Upper lobe of left lung (tissue), 6 donors: ENCODE measurements around the gene USP26. TPM values are rescaled to one million over a fixed set of nuclear protein-coding genes. Genes with fewer than 3 reads are reported as not detected.
A peak's percentile ranks its signal among the peaks of the same experiment; 100 is the strongest.
"Not testable (repeated sequence)": the region's sequence is repeated elsewhere in the genome, so short reads cannot be mapped to it uniquely, and the experiment has no call there.

Experiments
- ATAC-seq, 2 donors: fragments of 200-7000 bp; cut with Tn5 transposase; one replicate each; pipeline ENCODE4 v1.9.1; 2022; ENCODE audit warnings: mild to moderate bottlenecking in 2 of 2, moderate library complexity in 2 of 2; ENCODE audit not compliant: low FRiP score in 2 of 2
- DNase-seq, 2 donors: peaks; one replicate each; pipeline ENCODE4 v3.0.0-alpha.2; 2019 to 2020
- H3K27ac ChIP-seq, 4 donors: fragments of 200-600 bp; sonication (generic); one replicate each; pipeline ENCODE4 v1.5.1; 2016 to 2019
- H3K27me3 ChIP-seq, 4 donors: fragments of 200-600 bp; sonication (generic); one replicate each; pipeline ENCODE4 v1.5.1; 2017 to 2019
- H3K36me3 ChIP-seq, 4 donors: fragments of 200-600 bp; sonication (generic); one replicate each; pipeline ENCODE4 v1.5.1; 2016 to 2019
- H3K4me1 ChIP-seq, 4 donors: fragments of 200-600 bp; sonication (generic); one replicate each; pipeline ENCODE4 v1.5.1; 2018 to 2019
- H3K4me3 ChIP-seq, 4 donors: fragments of 200-600 bp; sonication (generic); one replicate each; pipeline ENCODE4 v1.5.1; 2017 to 2019; ENCODE audit warnings: mild to moderate bottlenecking in 2 of 4, moderate library complexity in 1 of 4
- H3K9me3 ChIP-seq, 4 donors: fragments of 200-600 bp; sonication (generic); one replicate each; pipeline ENCODE4 v1.5.1; 2018 to 2019
- EP300 ChIP-seq, 4 donors: sonication (generic); formaldehyde crosslinking; IDR thresholded peaks; one replicate each; pipeline ENCODE4 v1.5.1; 2017; ENCODE audit warnings: antibody characterized with exemption in 4 of 4, control low read depth in 2 of 4
- POLR2A ChIP-seq, 4 donors: fragments of 450-650 bp; IDR thresholded peaks; one replicate each; pipeline ENCODE4 v1.5.1; 2016 to 2017; ENCODE audit warnings: antibody characterized with exemption in 4 of 4, mild to moderate bottlenecking in 2 of 4
- POLR2AphosphoS5 ChIP-seq, 2 donors: sonication (generic); formaldehyde crosslinking; IDR thresholded peaks; one replicate each; pipeline ENCODE4 v1.5.1; 2017; ENCODE audit warnings: antibody characterized with exemption in 2 of 2
- WGBS, 2 donors: methylation state at CpG; one replicate each; pipeline ENCODE4 v1.1.5; 2017 to 2018; 5-methylcytosine and 5-hydroxymethylcytosine counted together
- total RNA-seq, 6 donors: library from RNA; depleted of rRNA in 4 of 6; stranded (reverse); fragments of >200 nt in 4 of 6; gene quantifications; one replicate each; pipeline versions ENCODE4 v1.1.0 to v1.2.1, GENCODE V29; 2016 to 2021
- TF ChIP-seq, protein P1 (sequence below), 6 experiments: fragments of 450-650 bp in 4 of 6; fragments of 200-600 bp in 2 of 6; sonication (generic) in 2 of 6; IDR thresholded peaks; one replicate each; pipeline ENCODE4 v1.5.1; 2016 to 2019; ENCODE audit warnings: antibody characterized with exemption in 6 of 6
- donor health status: DM: no; HTN: no; CAD: no; lungs with moderate emphysema.
- donor health status: DM: no; HTN: yes; CAD: no; lungs with severe emphysema.

Gene USP26
- total RNA-seq, 6 donors from 2014 or later, result not detected

DNA sequence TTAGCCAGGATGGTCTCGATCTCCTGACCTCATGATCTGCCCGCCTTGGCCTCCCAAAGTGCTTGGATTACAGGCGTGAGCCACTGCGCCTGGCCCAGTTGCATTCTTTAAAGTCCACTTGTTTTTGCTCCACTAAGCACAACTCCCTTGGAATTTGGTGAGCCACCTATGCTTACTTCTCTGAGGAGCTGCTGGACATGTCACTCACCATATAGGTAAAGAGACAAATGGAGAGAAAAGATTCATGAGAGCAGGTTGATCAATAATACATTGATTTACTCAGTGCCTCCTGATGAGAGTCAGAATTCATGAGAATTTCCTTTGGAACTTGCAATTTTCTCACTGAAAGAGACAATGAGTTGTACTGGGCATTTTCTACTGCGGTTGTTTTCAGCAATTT, 48.2 kb downstream of the USP26 start:
- H3K4me1 ChIP-seq, result no peaks in the 10 kb centered on the region
- H3K36me3 ChIP-seq, result no peaks in the 10 kb centered on the region
- H3K27ac ChIP-seq, result no peak overlapping the region
- no peaks in the 10 kb centered on the region for H3K9me3 ChIP-seq
- ATAC-seq, result no peak
- no peaks in the 10 kb centered on the region for H3K27me3 ChIP-seq
- TF ChIP-seq, protein P1, sequence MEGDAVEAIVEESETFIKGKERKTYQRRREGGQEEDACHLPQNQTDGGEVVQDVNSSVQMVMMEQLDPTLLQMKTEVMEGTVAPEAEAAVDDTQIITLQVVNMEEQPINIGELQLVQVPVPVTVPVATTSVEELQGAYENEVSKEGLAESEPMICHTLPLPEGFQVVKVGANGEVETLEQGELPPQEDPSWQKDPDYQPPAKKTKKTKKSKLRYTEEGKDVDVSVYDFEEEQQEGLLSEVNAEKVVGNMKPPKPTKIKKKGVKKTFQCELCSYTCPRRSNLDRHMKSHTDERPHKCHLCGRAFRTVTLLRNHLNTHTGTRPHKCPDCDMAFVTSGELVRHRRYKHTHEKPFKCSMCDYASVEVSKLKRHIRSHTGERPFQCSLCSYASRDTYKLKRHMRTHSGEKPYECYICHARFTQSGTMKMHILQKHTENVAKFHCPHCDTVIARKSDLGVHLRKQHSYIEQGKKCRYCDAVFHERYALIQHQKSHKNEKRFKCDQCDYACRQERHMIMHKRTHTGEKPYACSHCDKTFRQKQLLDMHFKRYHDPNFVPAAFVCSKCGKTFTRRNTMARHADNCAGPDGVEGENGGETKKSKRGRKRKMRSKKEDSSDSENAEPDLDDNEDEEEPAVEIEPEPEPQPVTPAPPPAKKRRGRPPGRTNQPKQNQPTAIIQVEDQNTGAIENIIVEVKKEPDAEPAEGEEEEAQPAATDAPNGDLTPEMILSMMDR (IDR thresholded peaks at IDR 0.05), result no peak
- TF ChIP-seq POLR2A (IDR thresholded peaks at IDR 0.05) (no peak), EP300 (IDR thresholded peaks at IDR 0.05) (no peak), POLR2AphosphoS5 (IDR thresholded peaks at IDR 0.05) (no peak)
- no peak for DNase-seq
- no peak overlapping the region for H3K4me3 ChIP-seq
- WGBS, 2 donors, result 79 to 86% methylated on average over 5 of the region's 5 CpGs

DNA sequence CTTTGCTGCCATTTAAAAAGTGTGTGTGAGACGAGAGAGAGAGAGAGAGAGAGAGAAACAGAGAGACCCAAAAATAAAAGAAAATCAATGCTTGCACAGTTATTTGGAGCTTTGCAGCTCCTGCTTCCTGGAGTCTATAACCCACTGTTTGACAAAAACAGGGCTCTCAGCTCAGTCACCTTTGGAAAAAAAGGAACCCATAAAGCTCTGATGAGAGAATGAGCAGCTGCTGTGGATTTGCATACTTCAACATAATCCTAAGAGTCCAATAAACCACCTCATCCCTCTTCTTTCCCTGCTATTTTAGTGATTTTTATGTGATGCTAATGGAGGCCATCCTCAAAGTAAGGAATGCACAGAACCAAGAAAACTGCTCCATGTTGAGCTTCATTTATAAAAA, 50.3 kb downstream of the USP26 start:
- ATAC-seq (no peak), DNase-seq (no peak)
- Histone ChIP-seq H3K36me3 (no peaks in the 10 kb centered on the region), H3K27me3 (no peaks in the 10 kb centered on the region), H3K4me1 (no peaks in the 10 kb centered on the region), H3K27ac (no peak overlapping the region), H3K9me3 (no peaks in the 10 kb centered on the region), H3K4me3 (no peak overlapping the region)
- TF ChIP-seq, protein P1 (IDR thresholded peaks at IDR 0.05), result no peak
- TF ChIP-seq EP300 (IDR thresholded peaks at IDR 0.05) (no peak), POLR2A (IDR thresholded peaks at IDR 0.05) (no peak), POLR2AphosphoS5 (IDR thresholded peaks at IDR 0.05) (no peak)
- WGBS, 2 donors, result 76 to 81% methylated on average over 1 of the region's 1 CpG

GRCh38 chrX:133045986-133046385, 50.9 kb downstream of the USP26 start:
- Histone ChIP-seq H3K9me3 (no peaks in the 10 kb centered on the region), H3K27ac (no peak overlapping the region), H3K4me3 (no peak overlapping the region), H3K36me3 (no peaks in the 10 kb centered on the region), H3K27me3 (no peaks in the 10 kb centered on the region), H3K4me1 (no peaks in the 10 kb centered on the region)
- DNase-seq (no peak), ATAC-seq (no peak)
- WGBS, 2 donors, result 46 to 60% methylated on average over 2 of the region's 2 CpGs
- TF ChIP-seq POLR2A (IDR thresholded peaks at IDR 0.05), result no peak
- TF ChIP-seq, protein P1 (IDR thresholded peaks at IDR 0.05), result no peak
- TF ChIP-seq EP300 (IDR thresholded peaks at IDR 0.05), result no peak
- TF ChIP-seq POLR2AphosphoS5 (IDR thresholded peaks at IDR 0.05), result no peak

- not testable (repeated sequence) for H3K4me1 ChIP-seq, H3K4me3 ChIP-seq, H3K27me3 ChIP-seq, ATAC-seq, H3K36me3 ChIP-seq, H3K27ac ChIP-seq, H3K9me3 ChIP-seq
- WGBS, 2 donors, result 89 to 96% methylated on average over 5 to 18 of the region's 28 CpGs
- DNase-seq, result peak in 1 of 2 donors; percentile 47
Observed at GRCh38 chrX:133044145-133044786, 52.6 kb downstream of the USP26 start.

GRCh38 chrX:133042260-133042659, 54.6 kb downstream of the USP26 start:
- DNase-seq (no peak), ATAC-seq (no peak)
- TF ChIP-seq EP300 (IDR thresholded peaks at IDR 0.05) (no peak), POLR2A (IDR thresholded peaks at IDR 0.05) (no peak), POLR2AphosphoS5 (IDR thresholded peaks at IDR 0.05) (no peak)
- TF ChIP-seq, protein P1 (IDR thresholded peaks at IDR 0.05), result no peak
- 78 to 80% methylated on average over 1 to 2 of the region's 2 CpGs for WGBS, 2 donors
- H3K27ac ChIP-seq, result no peak overlapping the region
- H3K4me3 ChIP-seq, result no peak overlapping the region
- no peaks in the 10 kb centered on the region for H3K27me3 ChIP-seq
- H3K36me3 ChIP-seq, result no peaks in the 10 kb centered on the region
- H3K9me3 ChIP-seq, result no peaks in the 10 kb centered on the region
- H3K4me1 ChIP-seq, result no peaks in the 10 kb centered on the region
